PFSK-1 (cell line): Measurements from ENCODE around the gene NHP2.

ENCODE experiments used
- REST ChIP-seq, 2 experiments: IDR thresholded peaks; 2 replicates each; pipeline versions ENCODE4 v1.6.1 to v1.8.0; 2011 to 2012; ENCODE audit warnings: low read depth in 2 of 2, low read length in 2 of 2, control low read depth in 1 of 2, inconsistent platforms in 1 of 2, mild to moderate bottlenecking in 1 of 2, moderate library complexity in 1 of 2; ENCODE audit not compliant: insufficient read depth in 1 of 2
- TAF1 ChIP-seq: IDR thresholded peaks from 2 replicates; pipeline ENCODE4 v1.6.1; 2012; ENCODE audit warnings: low read length, control low read depth, borderline replicate concordance; ENCODE audit not compliant: insufficient read depth

- TF ChIP-seq TAF1 (no peak), REST (IDR thresholded peaks at IDR 0.05; ENCODE audit: insufficient read depth in 1 of 2, low read depth in 2 of 2, low read length in 2 of 2) (no peak)
Observed at GRCh38 chr5:178136990-178137389, 16.7 kb downstream of the NHP2 start.
